Measurements from ENCODE around the gene ATXN3L.

The ATXN3L gene

DNA sequence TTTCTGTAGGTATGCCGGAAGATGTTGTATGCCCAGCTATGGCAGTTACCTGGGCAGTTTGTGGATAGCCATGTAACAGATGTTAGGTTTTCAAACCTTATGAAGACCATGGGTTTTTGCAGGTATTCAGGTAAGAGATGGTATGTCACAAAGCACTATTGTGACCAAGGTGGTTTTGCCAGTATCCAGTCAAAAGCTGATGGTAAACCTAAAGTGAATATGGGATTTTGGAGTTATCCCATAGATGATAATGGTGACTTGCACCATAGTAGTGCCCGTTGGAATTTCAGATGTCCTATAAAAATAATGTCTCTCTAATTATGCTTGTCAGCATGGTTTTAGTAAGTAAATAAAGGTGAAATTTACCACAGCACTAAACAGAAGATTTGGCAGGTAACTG is at the start of gene ATXN3L:
TSS of gene ATXN3L (minus strand) at position 101 of the 400 bp plus-strand sequence. CDS start 119 bp downstream, outside the sequence.
- no peak for DNase-seq (ENCODE audit: low spot score)

DNA sequence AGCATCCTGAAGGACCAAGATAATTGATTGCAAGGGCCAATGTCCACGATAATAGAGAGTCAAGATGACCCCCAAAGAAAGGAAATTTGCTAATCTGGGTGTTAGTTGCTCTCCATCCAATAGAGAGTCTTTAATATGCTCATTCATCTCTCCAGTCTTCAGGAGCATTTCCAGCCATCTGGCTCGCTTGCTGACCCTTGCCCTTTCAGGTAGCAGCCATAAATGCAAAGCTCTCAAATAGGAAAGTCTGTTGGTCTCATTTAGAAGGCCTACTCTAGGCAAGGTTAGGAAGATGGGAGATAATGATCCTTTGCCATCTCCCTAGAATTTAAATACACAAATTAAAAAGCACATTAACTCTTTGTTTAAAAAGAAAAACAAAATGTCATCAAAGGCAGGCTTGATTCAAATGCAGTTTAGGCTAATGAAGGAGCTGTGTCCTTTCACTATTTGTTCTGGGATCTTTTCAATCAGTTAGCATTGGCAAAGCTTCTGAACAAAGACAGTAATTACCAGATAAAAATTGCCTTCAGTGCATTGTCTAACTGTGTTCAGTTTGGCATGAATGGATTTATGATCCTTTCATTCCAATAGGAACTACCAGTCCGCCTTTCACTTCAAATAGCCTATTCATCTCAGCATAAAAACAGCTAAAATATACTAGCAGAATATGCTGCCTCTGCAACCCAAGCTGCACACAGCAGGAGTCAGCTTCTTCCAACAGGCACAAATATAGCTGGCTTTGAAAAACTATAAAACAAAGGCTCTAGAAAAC is 49.6 kb upstream of the ATXN3L start:
- no peak for DNase-seq (ENCODE audit: low spot score)

DNA sequence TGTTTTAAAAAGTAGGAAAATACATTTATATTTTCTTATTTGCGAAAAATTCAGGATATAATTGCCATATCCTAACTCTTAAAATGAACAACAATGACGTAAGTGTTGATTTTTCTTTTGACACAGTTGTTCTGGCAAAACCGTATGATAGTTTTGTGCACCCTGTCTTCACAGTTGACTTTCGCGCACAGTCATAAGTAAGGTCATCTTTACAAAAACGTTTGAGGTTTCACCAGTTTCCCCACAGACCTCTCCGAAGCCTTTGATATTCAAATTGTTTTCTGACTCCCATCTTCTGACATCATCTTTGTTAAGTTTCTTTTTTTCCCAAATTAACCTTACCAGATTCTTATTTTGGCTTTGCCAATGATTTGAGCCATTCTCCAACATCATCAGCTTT is 48.1 kb upstream of the ATXN3L start:
- DNase-seq (ENCODE audit: low spot score), result no peak

DNA sequence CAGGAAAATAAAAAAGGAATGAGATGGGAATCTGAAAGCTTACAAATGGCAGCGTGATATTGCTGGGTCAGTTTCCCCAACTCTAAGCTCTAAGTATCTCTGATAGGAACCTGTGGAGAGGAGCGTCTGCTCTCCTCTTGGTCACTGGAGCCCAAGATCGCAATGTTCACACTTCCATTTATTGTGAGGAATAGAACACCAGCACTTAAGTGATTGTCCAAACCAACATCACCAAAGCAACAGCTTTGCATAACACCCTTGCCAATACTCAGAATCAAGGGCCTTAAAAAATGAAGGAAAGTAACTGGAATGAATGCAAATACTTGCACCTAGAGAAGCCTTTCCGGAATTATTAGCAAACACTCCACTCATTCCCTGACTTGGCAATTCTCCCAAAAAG is 46.8 kb upstream of the ATXN3L start:
- no peak for DNase-seq (ENCODE audit: low spot score)

DNA sequence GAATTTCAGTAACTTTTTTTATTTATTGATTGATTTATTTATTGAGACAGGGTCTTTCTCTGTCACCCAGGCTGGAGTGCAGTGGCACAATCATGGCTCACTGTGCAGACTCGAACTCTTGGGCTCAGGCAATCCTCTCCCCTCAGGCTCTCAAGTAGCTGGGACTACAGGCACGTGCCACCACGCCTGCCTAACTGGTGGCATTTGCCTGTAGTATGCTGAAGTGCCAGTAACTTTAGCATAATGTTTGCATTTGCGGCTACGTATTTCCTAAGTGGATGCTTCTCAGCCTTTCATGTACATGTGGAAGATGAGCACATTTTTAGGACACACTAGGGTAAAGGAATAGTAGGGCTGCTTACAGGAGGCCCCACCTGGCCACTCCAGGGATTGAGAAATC is 45.3 kb upstream of the ATXN3L start:
- DNase-seq (ENCODE audit: low spot score), result no peak

DNA sequence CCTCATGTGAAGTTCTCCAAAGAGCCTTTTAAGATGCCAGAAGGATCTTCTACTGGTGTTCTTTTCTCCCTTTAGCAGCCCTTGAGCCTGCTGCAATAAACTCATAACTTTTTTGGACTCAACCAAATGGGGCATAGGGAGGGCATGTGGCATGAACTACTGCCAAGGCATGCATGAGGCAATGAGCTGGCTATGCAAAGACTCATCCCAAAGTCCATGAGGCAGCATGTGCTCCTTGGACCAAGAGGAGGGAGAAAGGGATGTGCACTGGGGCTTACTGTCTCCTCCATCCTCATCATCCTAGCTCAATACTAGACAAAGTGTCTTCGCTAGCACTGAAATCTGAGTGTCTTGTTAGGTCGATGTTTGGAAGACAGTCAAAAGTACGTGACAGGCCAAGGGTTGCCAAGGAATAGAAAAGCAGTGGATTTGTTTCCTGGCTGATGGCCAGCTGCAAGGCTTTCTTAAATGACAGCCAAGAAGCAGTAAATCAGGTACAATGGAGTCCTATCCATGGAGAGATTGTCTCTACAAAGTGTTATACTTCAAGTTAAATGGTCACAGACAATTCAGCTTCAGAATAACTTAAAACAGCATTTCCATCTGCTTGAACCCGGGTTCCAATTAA is 44.5 kb upstream of the ATXN3L start:
- no peak for DNase-seq (ENCODE audit: low spot score)

DNA sequence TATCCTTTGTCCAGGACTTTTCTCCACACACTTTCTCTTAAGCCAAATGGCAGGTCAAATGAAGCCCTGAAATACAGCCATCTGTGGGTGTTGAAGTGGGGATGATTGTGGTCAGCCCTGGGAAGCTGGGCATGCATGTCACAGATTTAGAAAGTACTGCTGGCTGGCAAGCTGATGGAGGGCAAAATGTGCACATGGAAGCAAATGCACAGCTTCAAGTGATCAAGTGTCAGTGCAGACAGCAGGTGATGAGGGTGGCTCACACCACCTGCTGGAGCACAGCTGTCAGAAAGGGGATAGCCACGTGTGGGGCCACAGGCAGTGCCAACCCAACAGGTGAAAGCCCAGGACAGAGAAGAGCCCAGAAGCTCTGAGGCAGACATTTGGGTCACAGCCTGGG is 40.3 kb upstream of the ATXN3L start:
- DNase-seq (ENCODE audit: low spot score), result no peak

DNA sequence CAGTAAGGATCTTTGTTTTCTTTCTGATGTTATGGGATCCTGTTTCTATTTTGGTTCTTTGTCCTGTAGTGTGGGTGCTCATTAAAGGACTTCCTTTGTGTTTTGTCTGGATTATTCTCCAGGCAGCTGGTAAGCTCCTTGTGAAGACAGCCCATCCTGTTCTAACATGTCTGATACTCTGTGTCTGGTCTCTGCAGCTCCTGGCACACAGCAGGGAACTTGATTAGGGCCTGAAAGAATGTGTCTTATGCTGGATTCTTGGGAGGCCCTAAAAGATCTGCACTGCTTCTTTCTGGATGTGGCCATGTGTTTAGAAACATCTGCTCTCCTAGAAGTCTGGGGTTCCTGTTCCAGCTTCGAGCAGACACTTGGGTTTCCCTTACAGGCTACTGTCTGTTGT is 38.1 kb upstream of the ATXN3L start:
- DNase-seq (ENCODE audit: low spot score), result no peak

DNA sequence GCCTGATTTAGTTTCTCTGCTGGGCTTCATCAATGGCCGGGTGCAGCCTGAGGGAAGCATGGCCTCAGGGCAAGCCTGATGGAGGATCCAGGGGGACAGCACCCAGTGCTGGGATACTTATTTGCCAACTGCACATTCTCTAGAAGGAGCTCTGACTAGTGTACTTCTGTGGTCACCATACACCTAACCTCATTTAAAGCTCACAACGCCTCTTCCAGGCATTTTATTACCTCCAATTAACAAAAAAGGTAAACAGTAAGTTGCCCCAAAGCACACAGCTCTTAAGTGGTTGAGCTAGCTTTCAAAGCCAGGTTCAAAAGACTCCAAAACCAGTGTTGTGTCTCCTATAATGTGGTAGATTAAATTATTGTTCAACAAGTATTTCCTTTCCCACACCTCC is 26.8 kb upstream of the ATXN3L start:
- DNase-seq (ENCODE audit: low spot score), result no peak

DNA sequence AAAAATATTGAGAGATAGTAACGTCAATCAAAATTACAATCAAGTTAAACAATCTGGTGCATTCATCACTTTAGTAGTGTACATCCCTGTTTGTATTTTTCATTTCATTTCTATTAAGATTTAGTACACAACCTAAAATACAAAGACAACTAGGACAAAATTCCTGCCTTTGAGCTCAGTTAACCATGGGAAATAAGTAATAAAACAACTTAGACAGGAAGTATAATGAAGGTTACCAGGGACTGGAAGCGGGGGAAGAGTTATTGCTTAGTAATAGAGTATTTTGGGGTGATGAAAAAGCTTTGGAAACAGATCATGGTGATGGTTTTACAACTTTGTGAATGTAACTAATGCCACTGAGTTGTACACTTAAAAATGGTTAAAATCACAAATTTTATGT is 25.6 kb upstream of the ATXN3L start:
- no peak for DNase-seq (ENCODE audit: low spot score)

DNA sequence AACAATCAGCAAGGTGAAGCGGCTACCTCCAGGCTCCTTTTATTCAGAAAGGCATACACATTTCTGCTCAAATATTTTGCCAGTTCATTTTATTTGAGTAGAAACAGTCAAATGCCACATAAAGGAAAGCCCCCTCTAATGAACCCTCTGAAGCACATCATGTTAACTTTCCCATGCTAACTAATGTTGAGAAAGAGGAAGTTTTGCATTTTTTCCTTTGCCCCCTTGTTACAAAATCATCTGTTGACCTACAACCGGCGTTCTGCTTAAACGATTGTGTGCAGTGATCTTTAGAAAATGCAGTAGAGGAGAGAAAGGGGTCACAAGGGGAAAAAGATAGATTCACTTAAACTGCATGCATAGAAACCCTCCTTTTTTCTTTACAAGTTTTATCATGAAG is 25.2 kb upstream of the ATXN3L start:
- DNase-seq (ENCODE audit: low spot score), result no peak

DNA sequence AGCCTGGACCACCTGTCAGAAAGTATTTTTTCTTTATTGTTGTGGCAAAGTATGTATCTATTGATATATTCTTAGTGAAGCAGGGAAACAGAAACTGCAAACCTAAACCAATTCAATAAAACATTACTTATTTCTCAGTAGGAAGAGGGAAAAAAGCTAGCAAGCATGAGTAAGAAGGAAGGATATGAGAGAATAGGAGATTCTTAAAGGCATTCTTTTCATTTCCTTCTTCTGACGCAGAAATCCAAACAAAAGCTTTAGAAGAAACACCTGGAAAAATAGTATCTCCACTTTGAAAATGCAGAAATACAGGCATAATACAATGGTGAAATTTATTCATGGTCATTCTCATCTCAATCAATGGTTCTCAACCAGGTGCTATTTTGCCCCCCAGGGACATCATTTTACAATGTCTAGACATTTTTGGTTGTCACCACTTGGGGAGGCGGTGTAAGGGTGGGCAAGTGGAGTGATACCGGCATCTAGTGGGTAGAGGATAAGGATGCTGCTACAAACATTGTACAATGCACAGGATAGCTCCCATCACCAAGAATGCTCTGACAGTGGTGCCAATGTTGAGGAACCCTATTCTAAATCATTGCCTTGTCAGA is 21.7 kb upstream of the ATXN3L start:
- DNase-seq (ENCODE audit: low spot score), result no peak

DNA sequence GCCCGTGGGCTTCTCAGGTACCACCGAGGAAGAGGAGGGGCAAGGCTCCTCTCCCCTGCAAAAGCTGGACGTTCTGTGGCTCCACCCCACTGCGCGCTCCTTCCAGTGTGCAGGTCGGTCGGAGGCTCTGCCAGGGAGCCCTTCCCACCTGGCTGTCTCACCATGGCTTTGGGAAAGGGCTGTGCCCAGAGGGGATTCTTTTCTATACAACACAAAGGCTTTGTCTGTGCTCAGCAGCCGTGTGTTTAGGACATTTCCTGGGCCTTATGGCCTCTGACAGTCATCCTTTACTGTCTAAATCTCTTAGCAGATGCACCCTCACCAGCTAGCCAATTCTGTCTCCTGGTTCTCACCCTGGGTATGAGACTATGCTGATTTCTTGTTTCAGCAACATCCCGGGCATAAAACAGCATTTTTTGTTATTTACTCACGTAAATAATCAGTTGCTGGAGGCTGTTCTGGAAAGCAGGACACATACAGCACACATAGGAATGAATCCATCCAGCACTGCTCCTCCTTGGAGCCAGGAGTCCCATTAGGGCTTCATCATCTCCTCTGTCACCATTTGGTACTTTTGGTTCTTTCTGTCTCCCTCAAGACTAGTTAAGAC is 20.4 kb upstream of the ATXN3L start:
- DNase-seq (ENCODE audit: low spot score), result no peak

DNA sequence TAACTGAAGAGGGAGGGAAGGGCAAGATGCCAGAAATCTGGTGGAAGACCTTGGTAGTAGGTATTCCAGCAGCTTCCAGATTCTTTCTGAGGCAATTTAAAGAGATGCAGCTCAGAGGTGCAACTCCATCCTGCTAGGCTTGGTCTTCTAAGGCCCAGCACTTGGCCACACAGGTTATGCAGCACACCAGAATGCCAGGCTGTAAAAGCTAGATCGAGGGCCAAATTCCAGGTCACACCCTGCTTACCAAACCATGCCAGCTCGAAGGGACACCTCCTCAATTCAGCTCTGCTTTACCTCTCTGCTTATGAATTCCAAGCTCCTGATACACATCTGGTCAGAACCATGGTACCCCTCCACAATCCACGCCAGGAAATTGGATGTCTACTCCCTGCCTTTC is 19.8 kb upstream of the ATXN3L start:
- no peak for DNase-seq (ENCODE audit: low spot score)

DNA sequence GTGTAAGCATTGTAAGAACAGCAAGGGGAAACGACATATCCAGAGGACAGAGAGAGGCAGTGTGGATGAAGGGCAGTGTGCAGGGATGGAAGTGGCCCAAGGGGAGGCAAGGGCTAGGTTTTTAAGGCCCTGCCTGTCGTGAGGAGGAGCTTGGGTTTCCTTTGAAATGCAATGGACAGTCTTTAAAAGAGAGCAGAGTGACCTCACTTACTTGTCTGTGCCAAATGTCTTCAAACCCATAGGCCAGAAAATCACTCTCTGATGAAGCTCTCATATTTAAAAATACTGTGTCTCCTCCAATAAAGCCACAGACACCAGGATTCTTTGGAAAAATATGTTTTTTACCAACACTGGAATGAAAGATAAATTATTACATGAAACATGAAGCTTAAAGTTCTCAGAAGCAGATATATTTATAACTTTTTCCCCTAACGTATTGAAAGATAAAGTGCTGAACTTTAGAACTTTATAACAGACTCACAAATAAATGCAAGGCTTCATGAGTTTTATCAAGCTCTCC is 19.2 kb upstream of the ATXN3L start:
- DNase-seq (ENCODE audit: low spot score), result no peak

DNA sequence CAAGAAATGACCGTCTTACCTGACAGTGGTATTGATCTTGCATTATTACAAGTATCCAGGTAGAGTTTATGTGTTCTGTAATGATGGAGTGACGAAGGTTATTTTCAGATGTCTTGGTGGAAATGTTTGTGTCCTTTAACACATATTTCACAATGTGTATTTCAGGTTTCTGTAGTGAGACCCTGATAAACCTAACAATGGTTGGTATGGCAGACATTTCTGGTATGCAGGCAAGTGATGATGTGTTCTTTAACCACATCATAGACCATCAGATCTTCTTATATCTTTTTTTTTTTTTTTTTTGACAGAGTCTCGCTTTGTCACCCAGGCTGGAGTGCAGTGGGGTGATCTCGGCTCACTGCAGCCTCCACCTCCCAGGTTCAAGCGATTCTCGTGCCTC is 14.6 kb upstream of the ATXN3L start:
- no peak for DNase-seq (ENCODE audit: low spot score)

DNA sequence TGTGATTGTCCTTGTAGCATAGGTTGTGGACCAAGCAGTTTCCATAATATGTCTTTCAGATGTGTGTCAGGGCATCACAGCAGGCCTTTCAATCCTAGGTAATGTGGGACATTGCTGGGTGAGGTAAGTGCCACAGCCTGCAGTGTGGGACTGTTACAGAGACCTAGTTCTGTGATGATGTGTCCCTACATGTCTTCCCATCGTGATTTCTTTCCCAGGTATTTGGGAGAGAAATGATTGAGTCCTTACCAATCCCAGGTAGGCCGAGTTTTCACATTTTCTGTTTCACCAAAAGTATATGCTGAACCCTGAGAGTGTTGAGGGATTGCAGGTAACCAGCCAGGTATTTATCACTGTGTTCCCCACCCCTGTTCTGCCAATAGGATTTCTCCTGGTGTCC is 10.6 kb upstream of the ATXN3L start:
- DNase-seq (ENCODE audit: low spot score), result no peak

DNA sequence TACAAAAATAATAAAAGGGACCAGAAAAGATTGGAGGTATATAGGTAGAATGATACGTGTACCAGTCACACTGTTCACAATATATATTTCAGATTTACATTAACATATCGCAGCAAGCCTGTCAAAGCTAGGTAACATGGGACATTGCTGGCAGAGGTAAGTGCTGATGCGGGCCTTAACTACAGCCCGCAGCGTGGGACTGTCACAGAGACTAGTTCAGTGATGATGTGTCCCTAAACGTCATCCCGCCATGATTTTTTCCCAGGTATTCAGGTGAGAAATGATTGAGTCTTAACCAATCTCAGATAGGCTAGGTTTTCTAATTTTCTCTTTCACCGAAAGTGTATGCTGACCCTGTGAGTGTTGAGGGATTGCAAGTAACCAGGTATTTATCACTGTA is 7.8 kb upstream of the ATXN3L start:
- no peak for DNase-seq (ENCODE audit: low spot score)

DNA sequence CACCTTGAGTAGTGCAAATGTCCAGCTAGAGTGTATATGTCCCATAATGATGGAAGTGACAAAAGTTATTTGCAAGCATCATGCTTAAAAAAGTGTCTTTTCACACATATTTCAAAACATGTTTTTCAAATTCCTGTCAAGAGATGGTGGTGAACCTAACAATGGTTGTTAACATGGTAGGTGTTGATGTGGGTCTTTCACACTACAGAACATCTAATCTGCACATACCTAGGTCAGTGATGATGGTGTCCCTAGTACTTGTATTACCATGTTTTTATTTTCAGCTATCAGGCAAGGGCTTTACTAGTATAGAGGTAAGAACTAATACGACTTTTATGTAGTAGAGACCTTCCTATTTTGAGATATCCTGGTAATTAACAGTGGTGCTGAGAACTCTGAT is 3.4 kb upstream of the ATXN3L start:
- DNase-seq (ENCODE audit: low spot score), result no peak

DNA sequence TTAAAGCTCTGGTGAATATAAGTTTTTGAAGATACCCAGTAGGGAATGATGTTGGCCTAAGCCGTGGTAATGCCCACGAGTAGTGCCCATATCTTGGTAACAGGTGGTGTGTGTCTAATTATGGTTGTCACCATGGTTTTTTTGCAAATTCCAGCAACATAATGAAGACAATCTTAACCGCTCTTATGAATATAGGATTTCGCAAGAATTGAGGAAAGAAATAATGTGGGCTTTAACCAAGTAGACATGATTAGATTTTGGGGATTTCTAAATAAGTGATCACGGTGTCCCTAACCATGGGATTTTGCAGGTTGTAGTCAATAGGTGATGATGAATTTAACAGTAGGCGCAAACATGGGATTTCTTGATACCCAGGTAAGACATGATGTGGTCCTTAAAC is 2.5 kb downstream of the ATXN3L start:
- no peak for DNase-seq (ENCODE audit: low spot score)

DNA sequence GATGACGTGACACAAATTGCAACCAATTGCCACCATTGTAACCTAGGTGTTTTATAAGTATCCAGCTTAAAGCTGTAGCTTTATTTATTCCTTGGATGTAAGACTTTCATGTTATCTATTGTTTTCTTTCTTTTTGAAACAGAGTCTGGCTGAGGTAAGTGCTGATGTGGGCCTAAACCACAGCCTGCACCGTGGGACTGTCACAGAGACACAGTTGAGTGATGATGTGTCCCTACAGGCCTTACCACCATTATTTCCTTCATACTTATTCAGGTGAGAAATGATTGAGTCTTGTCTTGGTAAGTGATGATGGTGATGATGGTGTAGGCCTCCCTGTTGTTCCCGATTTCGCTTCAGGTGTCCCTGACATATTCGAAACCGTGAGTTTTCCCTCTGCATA is 8.3 kb downstream of the ATXN3L start:
- DNase-seq (ENCODE audit: low spot score), result no peak

DNA sequence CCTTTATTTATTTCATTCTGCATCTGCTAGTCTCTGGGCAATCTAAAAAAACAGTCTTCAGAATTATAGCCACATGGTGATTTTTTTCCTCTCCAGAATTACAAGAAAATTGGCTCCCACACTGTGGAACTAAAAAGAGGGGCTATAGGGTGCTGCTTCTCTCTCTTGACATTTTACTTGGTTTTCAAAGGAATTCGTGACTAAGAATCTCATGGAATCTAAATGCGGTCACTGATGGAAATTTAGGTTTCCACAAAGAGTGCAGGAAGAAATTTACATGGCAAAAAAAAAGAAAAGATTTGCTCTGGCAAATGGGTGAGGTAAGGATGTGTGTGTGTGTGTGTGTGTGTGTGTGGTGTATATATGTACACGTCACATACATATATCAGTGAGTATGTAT is 10.2 kb downstream of the ATXN3L start:
- DNase-seq (ENCODE audit: low spot score), result no peak

DNA sequence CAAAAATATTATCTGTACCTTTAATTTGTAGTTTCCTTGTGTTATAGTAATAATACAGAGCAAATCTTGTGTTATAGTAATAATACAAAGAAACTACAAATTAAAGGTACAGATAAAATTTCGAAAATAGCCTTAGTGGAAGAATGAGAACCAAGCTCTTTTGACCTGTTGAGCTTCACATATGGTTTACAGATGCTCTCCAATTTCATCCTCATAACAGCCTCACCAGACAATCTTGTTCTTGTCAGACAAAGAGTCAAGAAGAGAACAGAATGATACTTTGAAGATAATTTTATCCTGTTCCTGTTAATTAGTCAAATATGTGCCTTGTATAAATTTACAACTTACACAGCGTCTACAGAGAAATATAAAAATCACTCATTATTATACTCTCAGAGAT is 12.8 kb downstream of the ATXN3L start:
- DNase-seq (ENCODE audit: low spot score), result no peak
